HFF-Myc (cell line): Measurements from ENCODE around the gene MYCBP2.

ENCODE experiments used
- DNase-seq: peaks from one replicate; pipeline ENCODE4 v3.0.0-alpha.2; 2011; ENCODE audit warnings: low read depth; ENCODE audit errors: extremely low read depth
- H3K4me3 ChIP-seq: replicated peaks from 2 replicates; pipeline ENCODE4 v1.5.1; 2011; ENCODE audit warnings: low read depth, mild to moderate bottlenecking, control low read depth, low read length
- CTCF ChIP-seq: IDR thresholded peaks from 2 replicates; pipeline ENCODE4 v1.5.1; 2012; ENCODE audit warnings: mild to moderate bottlenecking, low read depth, low read length, control low read depth; ENCODE audit errors: missing control alignments

Gene MYCBP2

DNA sequence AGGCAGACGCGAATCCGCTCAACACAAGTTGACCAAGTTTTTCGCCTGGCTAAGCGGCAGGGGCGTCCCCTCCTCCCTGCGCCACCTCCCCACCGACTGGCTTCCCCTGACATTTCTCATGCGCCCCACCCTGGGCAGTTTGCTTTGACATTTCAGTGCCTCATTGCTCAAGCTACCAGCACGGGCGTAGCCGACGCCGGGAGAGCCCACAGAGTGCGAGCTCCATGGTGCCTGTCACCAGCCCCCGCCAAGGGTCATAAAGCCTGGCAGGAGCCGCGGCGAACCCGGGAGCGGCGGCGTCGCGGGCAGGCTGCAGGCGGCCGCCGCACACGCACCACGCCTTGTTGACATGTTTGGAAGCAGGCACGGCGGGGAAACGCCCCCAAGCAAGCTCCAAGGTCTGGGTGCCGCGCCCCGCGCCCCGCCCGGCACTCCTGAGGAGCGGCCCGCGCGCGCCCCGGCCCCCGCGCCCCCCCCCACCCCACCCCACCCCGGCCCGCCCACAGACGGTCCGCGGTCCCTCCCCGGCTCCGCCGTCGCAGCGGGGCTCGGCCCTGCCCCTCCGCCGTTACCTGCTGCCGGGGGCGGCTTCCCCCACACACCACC is 300.5 kb downstream of the MYCBP2 start:
- TF ChIP-seq CTCF: no peak
- no peak for DNase-seq
- H3K4me3 ChIP-seq: peak overlapping the region; percentile 81

DNA sequence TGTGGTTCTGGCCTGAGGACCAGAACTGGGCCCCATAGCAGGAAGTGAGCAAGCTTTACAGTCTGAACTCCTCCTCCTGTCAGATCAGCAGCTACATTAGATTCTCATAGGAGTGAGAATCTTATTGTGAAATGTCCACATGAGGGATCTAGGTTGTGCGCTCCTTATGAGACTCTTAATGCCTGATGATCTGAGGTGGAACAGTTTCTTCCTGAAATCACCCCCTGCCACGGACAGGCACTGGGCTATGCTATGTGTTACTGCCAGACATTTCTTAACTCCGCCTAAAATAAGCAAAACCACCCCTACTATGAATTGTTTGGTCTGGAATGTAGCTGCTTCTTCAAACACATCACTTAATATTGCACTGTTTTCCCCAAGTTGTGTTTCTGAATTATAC is 304.6 kb downstream of the MYCBP2 start:
- DNase-seq: no peak
- TF ChIP-seq CTCF: no peak
- no peak overlapping the region for H3K4me3 ChIP-seq

DNA sequence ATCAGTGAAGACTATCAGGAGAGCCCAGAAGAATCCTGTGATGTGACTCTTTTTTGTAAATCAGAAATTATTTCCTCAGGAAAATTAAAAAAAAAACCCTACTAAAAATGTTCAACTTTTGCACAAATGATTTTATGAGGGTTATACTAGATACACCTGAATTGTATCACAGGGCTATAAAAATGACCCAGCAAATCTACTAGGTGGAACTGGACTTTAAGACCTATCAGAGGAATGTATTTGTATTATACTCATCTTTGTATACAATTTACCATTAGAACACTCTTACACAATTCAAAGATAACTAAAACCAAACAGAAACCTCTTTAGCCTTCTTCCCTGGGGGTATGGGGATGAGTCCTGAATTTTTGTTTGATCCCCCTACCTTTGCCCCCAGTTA is 307.1 kb downstream of the MYCBP2 start:
- no peak for TF ChIP-seq CTCF
- no peak for DNase-seq
- H3K4me3 ChIP-seq: no peak overlapping the region

- TF ChIP-seq CTCF: no peak
- no peak for DNase-seq
- H3K4me3 ChIP-seq: no peak overlapping the region
These were observed 309.8 kb downstream of the MYCBP2 start for GRCh38 chr13:77016888-77017623.

DNA sequence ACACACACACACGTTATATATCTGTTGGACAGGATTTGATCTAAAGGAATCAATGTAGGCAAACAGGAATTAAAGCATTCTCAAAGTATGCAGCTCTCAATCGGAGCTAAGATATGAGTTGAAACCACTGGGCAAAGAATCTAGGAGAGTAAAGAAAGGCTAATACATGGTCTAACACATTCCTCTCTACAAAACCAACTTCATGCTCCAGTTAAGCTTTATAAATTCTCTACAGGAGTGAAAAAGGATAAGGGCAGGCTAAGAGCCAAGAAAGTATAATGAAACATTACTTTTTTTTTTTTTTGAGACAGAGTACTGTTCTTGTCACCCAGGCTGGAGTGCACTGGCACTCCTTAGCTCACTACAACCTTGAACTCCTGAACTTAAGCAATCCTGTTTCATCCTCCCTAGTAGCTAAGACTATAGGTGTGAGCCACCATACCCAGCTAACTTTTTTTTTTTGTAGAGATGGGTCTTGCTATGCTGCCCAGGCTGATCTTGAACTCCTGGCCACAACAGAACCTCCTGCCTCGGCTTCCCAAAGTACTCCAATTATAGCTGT is 310.6 kb downstream of the MYCBP2 start:
- H3K4me3 ChIP-seq: no peak overlapping the region
- TF ChIP-seq CTCF: no peak
- no peak for DNase-seq

DNA sequence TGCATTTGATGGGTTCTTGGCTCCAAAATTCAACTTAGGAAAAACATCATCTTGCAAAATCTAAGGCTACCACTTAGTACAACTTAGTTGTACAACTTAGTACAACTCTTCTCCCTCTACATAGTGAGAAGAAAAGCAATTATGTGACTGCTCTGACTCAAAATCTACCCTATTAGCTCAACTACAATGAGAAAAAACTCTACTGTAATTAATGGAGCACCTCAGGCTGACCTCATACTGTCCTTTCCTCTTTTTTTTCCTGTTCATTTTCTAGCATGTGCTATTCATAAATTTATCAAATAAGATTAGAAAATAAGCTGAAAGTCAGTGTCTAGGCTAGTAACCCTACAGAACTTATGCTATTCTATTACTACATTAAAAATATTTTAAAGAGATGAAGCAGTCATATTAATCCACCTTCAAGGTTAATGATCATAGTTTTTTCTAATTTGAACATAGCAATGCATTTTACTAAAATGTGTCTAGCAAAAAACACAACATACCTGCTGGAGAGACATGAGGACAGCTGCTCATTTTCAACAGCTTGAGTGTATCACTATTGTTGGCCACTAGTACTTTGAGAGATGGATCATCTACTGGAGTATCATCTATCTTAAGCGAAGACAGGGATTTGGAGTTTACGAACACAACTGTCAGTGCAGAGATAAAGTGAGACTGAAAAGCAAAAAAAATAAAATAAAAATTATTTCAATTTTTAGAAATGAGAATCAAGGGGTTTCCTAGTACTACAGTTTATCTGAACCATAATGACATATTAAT is 311.8 kb downstream of the MYCBP2 start:
- H3K4me3 ChIP-seq: no peak overlapping the region
- TF ChIP-seq CTCF: no peak
- DNase-seq: no peak
